K562 (cell line): Measurements from ENCODE around the gene AAMP. TPM values are rescaled to one million over a fixed set of nuclear protein-coding genes. Genes with fewer than 3 reads are reported as not detected.

Source experiments
- ATAC-seq: fragments of 200-7000 bp; cut with Tn5 transposase; 3 replicates; pipeline ENCODE4 v1.9.1; 2020; ENCODE audit warnings: moderate library complexity
- BruUV-seq: library from RNA; stranded (reverse); fragments of 400-500 nt; replicated peaks from 2 replicates; lab custom pipeline; 2021; lab: Mats Ljungman, UMichigan
- CTCF ChIA-PET: fragments of 300-600 bp; formaldehyde crosslinking; extraction: SDS; loops from one replicate; lab custom pipeline; 2021; ENCODE audit warnings: low intra/inter-chr PET ratio; lab: Yijun Ruan, JAX
- POLR2A ChIA-PET: fragments of 300-600, 350-650 bp; sonication (Branson Sonifier 250); formaldehyde crosslinking; extraction: SDS; loops from one replicate; lab custom pipeline; 2021; ENCODE audit warnings: antibody characterized with exemption, inconsistent platforms; lab: Yijun Ruan, JAX
- DNase-seq, 4 experiments: peaks; one replicate each; pipeline versions ENCODE4 v3.0.0 to v3.0.0-alpha.2; 2011 to 2018; ENCODE audit warnings: low spot score in 3 of 4, mixed read lengths in 3 of 4; ENCODE audit errors: extremely low read depth in 1 of 4
- FAIRE-seq: peaks from 2 replicates; lab custom pipeline; 2011; peaks lifted over from hg19 to GRCh38; lab: Jason Lieb, UNC
- H2AFZ ChIP-seq: 2 replicates; pipeline ENCODE4 v1.6.0; 2011; ENCODE audit warnings: low read depth, low read length, control low read depth, inconsistent platforms
- H3K27ac ChIP-seq: fragments of 200-600 bp; 3 replicates; pipeline ENCODE4 v1.8.0; 2011; ENCODE audit warnings: low read depth, mild to moderate bottlenecking, control low read depth, inconsistent platforms, low read length, moderate library complexity, mixed read lengths; ENCODE audit errors: extremely low read depth
- H3K27me3 ChIP-seq, 2 experiments: fragments of 300-600 bp in 1 of 2; 2 replicates in 1 of 2; 3 replicates in 1 of 2; pipeline versions ENCODE4 v1.6.0 to v1.8.0; 2011; ENCODE audit warnings: inconsistent platforms in 2 of 2, low read length in 2 of 2, mild to moderate bottlenecking in 1 of 2, mixed read lengths in 1 of 2, moderate library complexity in 1 of 2; ENCODE audit not compliant: control insufficient read depth in 2 of 2, insufficient read depth in 2 of 2
- H3K36me3 ChIP-seq: fragments of 300-600 bp; 3 replicates; pipeline ENCODE4 v1.8.0; 2011; ENCODE audit warnings: mild to moderate bottlenecking, low read length, inconsistent platforms; ENCODE audit not compliant: control insufficient read depth, insufficient read depth
- H3K4me1 ChIP-seq, 2 experiments: fragments of 200-600 bp in 1 of 2; replicated peaks in 1 of 2; 2 replicates in 1 of 2; 3 replicates in 1 of 2; pipeline versions ENCODE4 v1.5.1 to v1.8.0; 2011; ENCODE audit warnings: inconsistent platforms in 2 of 2, low read length in 2 of 2, mild to moderate bottlenecking in 1 of 2, mixed read lengths in 1 of 2, moderate library complexity in 1 of 2; ENCODE audit not compliant: control insufficient read depth in 2 of 2, insufficient read depth in 2 of 2
- H3K4me2 ChIP-seq: 2 replicates; pipeline ENCODE4 v1.6.1; 2011; ENCODE audit warnings: low read length, control low read depth, inconsistent platforms, mixed read lengths; ENCODE audit not compliant: insufficient read depth
- H3K4me3 ChIP-seq: fragments of 200-600 bp; sonication (generic), shearing (Covaris generic); 2 replicates; pipeline ENCODE4 v1.5.1; 2016; ENCODE audit warnings: control low read depth, inconsistent platforms
- H3K79me2 ChIP-seq: fragments of 200-600 bp; 3 replicates; pipeline ENCODE4 v1.8.0; 2011; ENCODE audit warnings: low read length, inconsistent platforms; ENCODE audit not compliant: control insufficient read depth, insufficient read depth
- H3K9ac ChIP-seq, 2 experiments: 2 replicates each; pipeline versions ENCODE4 v1.6.0 to v1.6.1; 2011; ENCODE audit warnings: low read depth in 2 of 2, low read length in 2 of 2, control low read depth in 1 of 2, inconsistent platforms in 1 of 2, mild to moderate bottlenecking in 1 of 2, mixed read lengths in 1 of 2; ENCODE audit not compliant: insufficient read depth in 1 of 2
- H3K9me1 ChIP-seq: one replicate; pipeline ENCODE4 v1.6.0; 2011; ENCODE audit warnings: inconsistent platforms, mild to moderate bottlenecking, low read length, moderate library complexity; ENCODE audit not compliant: control insufficient read depth, insufficient read depth
- H3K9me3 ChIP-seq: replicated peaks from 2 replicates; pipeline ENCODE4 v1.5.1; 2011; ENCODE audit warnings: low read depth, low read length, inconsistent platforms; ENCODE audit not compliant: control insufficient read depth, insufficient read depth
- H4K20me1 ChIP-seq: replicated peaks from 2 replicates; pipeline ENCODE4 v1.6.1; 2011; ENCODE audit warnings: low read length, inconsistent platforms, mixed read lengths; ENCODE audit not compliant: control insufficient read depth, insufficient read depth
- ARID1B ChIP-seq: fragments of 450-650 bp; IDR thresholded peaks from 2 replicates; pipeline ENCODE4 v1.6.1; 2016; ENCODE audit warnings: antibody characterized with exemption, mild to moderate bottlenecking, inconsistent platforms
- HCFC1 ChIP-seq: IDR thresholded peaks from 2 replicates; pipeline ENCODE4 v1.6.1; 2012; ENCODE audit warnings: low read depth, low read length, improper control_type of control experiment
- HEY1 ChIP-seq: fragments of 250-450 bp; sonication (Bioruptor Pico); IDR thresholded peaks from 2 replicates; pipeline ENCODE4 v1.5.0; 2020; ENCODE audit warnings: mild to moderate bottlenecking, moderate library complexity, borderline replicate concordance
- NCOA2 ChIP-seq, 2 experiments: fragments of 450-650 bp; IDR thresholded peaks; 2 replicates each; pipeline ENCODE4 v1.6.1; 2018; ENCODE audit warnings: mild to moderate bottlenecking in 2 of 2, moderate library complexity in 1 of 2; ENCODE audit not compliant: partially characterized antibody in 2 of 2
- POLR2G ChIP-seq: fragments of 200-400 bp; formaldehyde crosslinking; IDR thresholded peaks from 2 replicates; pipeline ENCODE4 v1.6.1; 2017; ENCODE audit warnings: low read depth, mild to moderate bottlenecking, antibody characterized with exemption, low read length, moderate library complexity
- RBFOX2 ChIP-seq: fragments of 200-400 bp; formaldehyde crosslinking; IDR thresholded peaks from 2 replicates; pipeline ENCODE4 v1.6.1; 2017; ENCODE audit warnings: low read depth, mild to moderate bottlenecking, low read length, moderate library complexity
- TRIM28 ChIP-seq: fragments of 450-650 bp; IDR thresholded peaks from 2 replicates; pipeline ENCODE4 v1.6.1; 2017
- ZNF311 ChIP-seq: fragments of 250-450 bp; sonication (Bioruptor Pico); IDR thresholded peaks from 2 replicates; pipeline ENCODE4 v1.4.0; 2020; ENCODE audit warnings: mild to moderate bottlenecking, moderate library complexity
- WGBS: fragments of 100-300 bp; shearing (Covaris generic); methylation state at CpG from one replicate; pipeline ENCODE4 v1.1.6; 2016; ENCODE audit warnings: low coverage, mixed read lengths; ENCODE audit not compliant: insufficient coverage; ENCODE audit errors: missing lambda C conversion rate; 5-methylcytosine and 5-hydroxymethylcytosine counted together
- in situ Hi-C: fragments of 300-500 bp; cut with MboI; formaldehyde crosslinking; loops from 4 replicates; pipeline ENCODE4 v1.15.0; 2018; ENCODE audit warnings: inconsistent platforms, mixed read lengths
- intact Hi-C: fragments of 100-400 bp; cut with micrococcal nuclease; formaldehyde crosslinking; loops from 2 replicates; pipeline ENCODE4 v1.14.2; 2022
- polyA plus RNA-seq, 8 experiments: library from polyadenylated mRNA; depleted of rRNA in 4 of 8; stranded (reverse) in 5 of 8; unstranded in 3 of 8; fragments of >200 nt; fragmentation: Nextera tagmentation in 2 of 8; fragmentation: Illumina TruSeq in 1 of 8; extraction: Ambion mirVana in 2 of 8; extraction: Trizol in 1 of 8; gene quantifications; 2 replicates each; pipeline versions ENCODE4 v1.2.1 to v1.2.3, GENCODE V29; 2011 to 2014; ENCODE audit warnings: inconsistent platforms in 1 of 8, missing spikeins in 1 of 8
- total RNA-seq, 7 experiments: library from RNA; depleted of rRNA in 6 of 7; stranded (reverse); fragments of >200 nt in 6 of 7; fragmentation: Illumina TruSeq in 2 of 7; extraction: Trizol in 2 of 7; gene quantifications; 2 replicates each; pipeline versions ENCODE4 v1.2.1 to v1.2.3, GENCODE V29; 2011 to 2021; ENCODE audit warnings: low replicate concordance in 1 of 7
- TF ChIP-seq, protein P1 (sequence below): fragments of 450-650 bp; IDR thresholded peaks from 2 replicates; pipeline ENCODE4 v1.6.1; 2016; ENCODE audit warnings: antibody characterized with exemption
- TF ChIP-seq, protein P2 (sequence below): fragments of 450-650 bp; IDR thresholded peaks from 2 replicates; pipeline ENCODE4 v1.6.1; 2017; ENCODE audit warnings: mild to moderate bottlenecking, moderate library complexity
- TF ChIP-seq, protein P3 (sequence below), 2 experiments: IDR thresholded peaks; 2 replicates each; pipeline ENCODE4 v1.6.1; 2012; ENCODE audit warnings: improper control_type of control experiment in 2 of 2, low read depth in 2 of 2, low read length in 2 of 2, borderline replicate concordance in 1 of 2

The AAMP gene
- total and polyA plus RNA-seq, 9 of the 15 experiments (the other 6 are each of a cell fraction or from before 2014, with no cell fraction given): 5.7 to 197 (median 94.1) TPM

DNA sequence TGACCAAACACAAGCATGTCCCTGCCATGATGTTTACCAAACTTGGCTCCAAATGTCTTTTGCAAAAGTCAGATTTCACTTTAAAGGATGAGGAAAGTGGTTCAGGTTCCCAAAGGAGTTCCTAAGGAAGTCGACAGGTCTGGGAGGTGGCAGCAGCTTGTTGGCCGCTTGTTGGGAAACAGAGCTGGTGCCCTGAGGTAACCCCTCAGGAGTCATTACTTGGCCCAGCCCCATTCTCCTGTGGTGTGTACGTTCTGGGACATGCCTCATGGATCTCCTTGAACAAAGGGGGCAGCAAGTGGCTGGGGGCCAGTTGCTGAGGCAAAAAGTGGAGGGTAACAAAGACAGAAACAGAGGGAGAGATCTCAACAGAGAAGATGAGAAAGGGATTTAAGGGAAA is 11.5 kb upstream of the AAMP start (continued):
- TF ChIP-seq, protein P1, sequence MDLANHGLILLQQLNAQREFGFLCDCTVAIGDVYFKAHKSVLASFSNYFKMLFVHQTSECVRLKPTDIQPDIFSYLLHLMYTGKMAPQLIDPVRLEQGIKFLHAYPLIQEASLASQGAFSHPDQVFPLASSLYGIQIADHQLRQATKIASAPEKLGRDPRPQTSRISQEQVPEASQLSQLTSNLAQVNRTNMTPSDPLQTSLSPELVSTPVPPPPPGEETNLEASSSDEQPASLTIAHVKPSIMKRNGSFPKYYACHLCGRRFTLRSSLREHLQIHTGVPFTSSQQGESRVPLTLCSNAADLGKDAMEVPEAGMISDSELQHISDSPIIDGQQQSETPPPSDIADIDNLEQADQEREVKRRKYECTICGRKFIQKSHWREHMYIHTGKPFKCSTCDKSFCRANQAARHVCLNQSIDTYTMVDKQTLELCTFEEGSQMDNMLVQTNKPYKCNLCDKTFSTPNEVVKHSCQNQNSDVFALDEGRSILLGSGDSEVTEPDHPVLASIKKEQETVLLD: no peak
- TF ChIP-seq HEY1 (no peak), ZNF311 (CRISPR knock-in tag) (no peak), HCFC1 (no peak), TRIM28 (no peak), NCOA2 (IDR thresholded peaks at IDR 0.05; ENCODE audit: partially characterized antibody in 2 of 2) (no peak)
- TF ChIP-seq, protein P2, sequence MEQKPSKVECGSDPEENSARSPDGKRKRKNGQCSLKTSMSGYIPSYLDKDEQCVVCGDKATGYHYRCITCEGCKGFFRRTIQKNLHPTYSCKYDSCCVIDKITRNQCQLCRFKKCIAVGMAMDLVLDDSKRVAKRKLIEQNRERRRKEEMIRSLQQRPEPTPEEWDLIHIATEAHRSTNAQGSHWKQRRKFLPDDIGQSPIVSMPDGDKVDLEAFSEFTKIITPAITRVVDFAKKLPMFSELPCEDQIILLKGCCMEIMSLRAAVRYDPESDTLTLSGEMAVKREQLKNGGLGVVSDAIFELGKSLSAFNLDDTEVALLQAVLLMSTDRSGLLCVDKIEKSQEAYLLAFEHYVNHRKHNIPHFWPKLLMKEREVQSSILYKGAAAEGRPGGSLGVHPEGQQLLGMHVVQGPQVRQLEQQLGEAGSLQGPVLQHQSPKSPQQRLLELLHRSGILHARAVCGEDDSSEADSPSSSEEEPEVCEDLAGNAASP: no peak

DNA sequence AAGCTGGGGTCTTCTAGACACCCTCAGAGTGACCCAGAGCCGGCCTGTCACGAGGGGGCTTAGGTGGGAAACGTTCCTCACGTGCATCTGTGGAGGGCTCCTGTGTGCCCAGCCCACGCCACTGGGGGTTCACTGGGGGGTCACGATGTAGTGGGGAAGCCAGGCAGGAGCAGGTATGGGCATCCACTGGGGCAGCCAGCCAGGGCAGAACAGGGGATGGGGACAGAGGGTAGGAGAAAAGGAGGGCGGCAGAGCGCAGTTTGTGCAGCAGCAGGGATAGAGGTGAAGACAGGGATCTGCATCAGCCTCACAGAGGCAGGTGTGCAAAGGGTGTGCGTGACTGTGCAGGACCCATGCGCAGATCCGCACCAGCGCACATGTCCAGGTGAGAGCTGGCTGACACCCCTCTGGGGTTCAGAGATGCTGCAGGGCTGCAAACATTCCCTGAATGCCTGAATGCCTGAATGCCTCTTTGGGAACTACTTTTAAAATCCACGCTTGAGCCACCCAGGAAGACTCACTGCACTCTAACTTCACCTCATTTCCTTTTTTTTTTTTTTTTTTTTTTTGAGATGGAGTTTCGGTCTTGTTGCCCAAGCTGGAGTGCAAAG is 10.4 kb upstream of the AAMP start:
- intact Hi-C loops: no loop called here
- FAIRE-seq (no peak), DNase-seq (no peak), ATAC-seq (no peak)
- WGBS: 98% methylated on average over 6 of the region's 14 CpGs
- H3K79me2 ChIP-seq: peaks cover 40% of the 10 kb centered on the region
- no peak overlapping the region for H3K9ac ChIP-seq
- no peaks in the 10 kb centered on the region for H3K9me1 ChIP-seq
- no peak overlapping the region for H3K4me3 ChIP-seq
- peaks cover 93% of the 10 kb centered on the region for H3K36me3 ChIP-seq
- POLR2A ChIA-PET: interaction anchor here (0.6 to 1.6 kb wide), 4 partner anchors 10 to 581 kb away, joined by 3 to 6 read pairs (median 3); partner anchors contain the start of genes AAMP and PNKD
- H3K9me3 ChIP-seq: no peaks in the 10 kb centered on the region
- BruUV-seq: no TSS peak
- no peak for TF ChIP-seq ARID1B
- TF ChIP-seq RBFOX2: peak; percentile 42; the same call in 1 of the 2 replicates
- TF ChIP-seq POLR2G: peak; percentile 37; the same call in 1 of the 2 replicates
- TF ChIP-seq, protein P3, sequence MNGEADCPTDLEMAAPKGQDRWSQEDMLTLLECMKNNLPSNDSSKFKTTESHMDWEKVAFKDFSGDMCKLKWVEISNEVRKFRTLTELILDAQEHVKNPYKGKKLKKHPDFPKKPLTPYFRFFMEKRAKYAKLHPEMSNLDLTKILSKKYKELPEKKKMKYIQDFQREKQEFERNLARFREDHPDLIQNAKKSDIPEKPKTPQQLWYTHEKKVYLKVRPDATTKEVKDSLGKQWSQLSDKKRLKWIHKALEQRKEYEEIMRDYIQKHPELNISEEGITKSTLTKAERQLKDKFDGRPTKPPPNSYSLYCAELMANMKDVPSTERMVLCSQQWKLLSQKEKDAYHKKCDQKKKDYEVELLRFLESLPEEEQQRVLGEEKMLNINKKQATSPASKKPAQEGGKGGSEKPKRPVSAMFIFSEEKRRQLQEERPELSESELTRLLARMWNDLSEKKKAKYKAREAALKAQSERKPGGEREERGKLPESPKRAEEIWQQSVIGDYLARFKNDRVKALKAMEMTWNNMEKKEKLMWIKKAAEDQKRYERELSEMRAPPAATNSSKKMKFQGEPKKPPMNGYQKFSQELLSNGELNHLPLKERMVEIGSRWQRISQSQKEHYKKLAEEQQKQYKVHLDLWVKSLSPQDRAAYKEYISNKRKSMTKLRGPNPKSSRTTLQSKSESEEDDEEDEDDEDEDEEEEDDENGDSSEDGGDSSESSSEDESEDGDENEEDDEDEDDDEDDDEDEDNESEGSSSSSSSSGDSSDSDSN (IDR thresholded peaks at IDR 0.05; ENCODE audit: borderline replicate concordance in 1 of 2, low read depth in 2 of 2, low read length in 2 of 2): no peak
- H2AFZ ChIP-seq: no peak overlapping the region
- in situ Hi-C loops: no loop called here
- peaks cover 11 to 22% of the 10 kb centered on the region in 2 experiments for H3K4me1 ChIP-seq
- no peak overlapping the region for H3K27ac ChIP-seq
- no peaks in the 10 kb centered on the region for H3K27me3 ChIP-seq
- H4K20me1 ChIP-seq: peaks cover 11% of the 10 kb centered on the region; the same call in 1 of the 2 replicates
- CTCF ChIA-PET: no interaction called here
- H3K4me2 ChIP-seq: no peak overlapping the region
